Mesodermal cell (in vitro differentiated cells): ENCODE data around the gene MCCC2.
A peak's percentile ranks its signal among the peaks of the same experiment; 100 is the strongest.
"Not testable (repeated sequence)": the region's sequence is repeated elsewhere in the genome, so short reads cannot be mapped to it uniquely, and the experiment has no call there.

Source experiments
- H3K27ac ChIP-seq: 2 replicates; pipeline ENCODE4 v1.7.0; 2013; ENCODE audit warnings: mild to moderate bottlenecking, low read depth, low read length, moderate library complexity; ENCODE audit not compliant: severe bottlenecking
- H3K36me3 ChIP-seq: 2 replicates; pipeline ENCODE4 v1.7.1; 2013; ENCODE audit warnings: mild to moderate bottlenecking, low read length, moderate library complexity; ENCODE audit not compliant: control insufficient read depth, insufficient read depth
- H3K4me1 ChIP-seq: one replicate; pipeline ENCODE4 v1.7.1; 2013; ENCODE audit warnings: mild to moderate bottlenecking, low read length; ENCODE audit not compliant: insufficient read depth, control insufficient read depth, poor library complexity, severe bottlenecking
- H3K4me3 ChIP-seq: 2 replicates; pipeline ENCODE4 v1.7.0; 2013; ENCODE audit warnings: low read length, control low read depth, mild to moderate bottlenecking; ENCODE audit not compliant: insufficient read depth, poor library complexity, severe bottlenecking; ENCODE audit errors: extremely low read depth
- H3K9me3 ChIP-seq: 2 replicates; pipeline ENCODE4 v1.7.1; 2013; ENCODE audit warnings: mild to moderate bottlenecking, low read length, moderate library complexity; ENCODE audit not compliant: control insufficient read depth
- WGBS, 2 experiments: methylation state at CpG; one replicate each; pipeline ENCODE4 v1.1.5; 2013; ENCODE audit warnings: missing lambda C conversion rate in 2 of 2; ENCODE audit not compliant: insufficient coverage in 2 of 2; 5-methylcytosine and 5-hydroxymethylcytosine counted together

Gene MCCC2

DNA sequence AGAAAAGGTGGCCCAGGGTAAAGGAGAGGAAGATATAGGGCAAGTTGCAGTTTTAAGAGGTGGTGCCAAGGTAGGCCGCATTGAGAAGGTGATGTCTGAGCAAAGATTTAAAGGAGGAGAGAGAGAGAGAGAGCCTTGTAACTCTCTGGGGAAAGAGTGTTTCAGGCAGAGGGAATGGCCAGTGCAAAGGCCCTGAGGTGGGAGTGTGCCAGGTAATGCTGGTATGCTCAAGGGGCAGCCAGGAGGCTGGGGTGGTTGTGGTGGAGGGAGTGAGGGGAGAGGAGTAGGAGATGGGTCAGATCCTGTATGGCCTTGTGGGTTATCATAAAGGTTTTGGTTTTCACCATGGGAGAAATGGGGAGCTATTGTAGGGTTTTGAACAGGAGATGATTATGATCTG, 9.9 kb downstream of the MCCC2 start:
- WGBS, 2 experiments: 100% methylated on average over 1 of the region's 1 CpG
- no peaks in the 10 kb centered on the region for H3K9me3 ChIP-seq
- H3K4me1 ChIP-seq: peaks cover 2% of the 10 kb centered on the region
- H3K36me3 ChIP-seq: peaks cover 26% of the 10 kb centered on the region
- no peak overlapping the region for H3K4me3 ChIP-seq
- no peak overlapping the region for H3K27ac ChIP-seq

GRCh38 chr5:71600783-71601182, 13.6 kb downstream of the MCCC2 start:
- no peak overlapping the region for H3K27ac ChIP-seq
- H3K4me1 ChIP-seq: peaks cover 2% of the 10 kb centered on the region
- H3K4me3 ChIP-seq: no peak overlapping the region
- 80 to 100% methylated on average over 1 of the region's 1 CpG for WGBS, 2 experiments
- no peaks in the 10 kb centered on the region for H3K9me3 ChIP-seq
- H3K36me3 ChIP-seq: peaks cover 30% of the 10 kb centered on the region

DNA sequence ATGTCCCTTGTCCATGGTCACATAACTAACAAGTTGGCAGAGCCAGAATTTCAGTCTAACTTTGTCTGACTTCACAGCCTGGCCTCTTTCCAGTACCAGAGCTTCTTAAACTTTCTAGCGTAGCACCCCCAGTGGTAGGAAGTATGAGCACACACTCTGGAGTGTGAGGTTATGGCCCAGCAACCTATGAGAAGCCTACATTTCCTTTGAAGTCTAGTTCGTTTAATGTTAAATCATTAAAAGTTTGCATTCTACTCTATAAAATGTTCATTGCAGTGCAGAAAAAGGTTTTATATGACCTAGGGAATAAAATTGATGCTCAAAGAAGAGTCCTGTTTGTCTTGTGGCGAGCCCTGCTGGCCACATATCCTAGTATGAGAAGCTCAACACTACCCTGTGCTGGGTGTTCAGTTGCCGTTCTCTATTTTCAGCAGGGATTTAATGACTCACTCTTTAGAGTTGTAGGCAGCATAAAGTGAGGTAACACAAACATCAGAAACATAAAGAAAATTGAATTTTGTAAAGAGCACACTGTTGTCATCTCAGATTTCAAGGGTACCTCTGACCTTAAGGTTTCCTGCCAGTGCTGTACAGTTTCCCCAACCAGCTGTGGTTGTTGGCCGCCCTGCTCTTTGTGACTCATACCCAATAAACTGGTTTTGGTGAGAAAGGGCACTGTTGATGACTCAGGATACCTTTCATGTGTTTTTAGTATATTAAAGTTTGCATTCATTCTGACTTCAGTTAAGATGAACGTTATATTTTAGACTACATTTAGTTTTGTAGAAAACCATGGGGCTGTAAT, 14.3 kb downstream of the MCCC2 start:
- peaks cover 2% of the 10 kb centered on the region for H3K4me1 ChIP-seq
- H3K36me3 ChIP-seq: peaks cover 30% of the 10 kb centered on the region
- no peak overlapping the region for H3K4me3 ChIP-seq
- no peaks in the 10 kb centered on the region for H3K9me3 ChIP-seq
- 100% methylated on average over 1 of the region's 6 CpGs for WGBS, 2 experiments
- H3K27ac ChIP-seq: peak overlapping the region; percentile 66

DNA sequence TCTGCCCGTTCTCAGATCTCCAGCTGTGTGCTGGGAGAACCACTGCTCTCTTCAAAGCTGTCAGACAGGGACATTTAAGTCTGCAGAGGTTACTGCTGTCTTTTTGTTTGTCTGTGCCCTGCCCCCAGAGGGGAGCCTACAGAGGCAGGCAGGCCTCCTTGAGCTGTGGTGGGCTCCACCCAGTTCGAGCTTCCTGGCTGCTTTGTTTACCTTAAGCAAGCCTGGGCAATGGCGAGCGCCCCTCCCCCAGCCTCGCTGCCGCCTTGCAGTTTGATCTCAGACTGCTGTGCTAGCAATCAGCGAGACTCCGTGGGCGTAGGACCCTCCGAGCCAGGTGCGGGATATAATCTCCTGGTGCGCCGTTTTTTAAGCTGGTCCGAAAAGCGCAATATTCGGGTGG, 22.8 kb downstream of the MCCC2 start:
- H3K27ac ChIP-seq, H3K36me3 ChIP-seq, H3K4me1 ChIP-seq, H3K9me3 ChIP-seq, H3K4me3 ChIP-seq: not testable (repeated sequence)
- 100% methylated on average over 1 of the region's 16 CpGs; no CpG with 5 or more reads in 1 of the 2 experiments for WGBS, 2 experiments

DNA sequence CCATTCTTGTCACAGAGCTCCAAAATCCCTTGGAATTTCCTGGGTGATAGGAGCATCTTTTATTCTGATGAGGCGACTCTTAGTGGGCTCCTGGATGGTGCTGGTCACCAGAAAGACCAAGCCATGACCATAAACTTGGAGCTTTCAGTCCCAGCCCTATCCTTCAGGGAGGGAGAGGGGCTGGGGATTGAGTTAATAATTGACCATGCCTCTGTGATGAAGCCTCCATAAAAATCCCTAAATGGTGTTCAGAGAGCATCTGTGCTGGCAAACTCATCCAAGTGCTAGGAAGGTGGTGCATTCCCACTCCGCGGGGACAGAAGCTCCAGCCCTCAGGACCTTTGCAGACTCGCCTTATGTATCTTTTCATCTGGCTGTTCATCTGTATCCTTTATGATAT, 28.7 kb downstream of the MCCC2 start:
- no peak overlapping the region for H3K27ac ChIP-seq
- no peak overlapping the region for H3K4me3 ChIP-seq
- no peaks in the 10 kb centered on the region for H3K9me3 ChIP-seq
- H3K4me1 ChIP-seq: no peaks in the 10 kb centered on the region
- peaks cover 8% of the 10 kb centered on the region for H3K36me3 ChIP-seq
- 33 to 50% methylated on average over 2 of the region's 4 CpGs for WGBS, 2 experiments

DNA sequence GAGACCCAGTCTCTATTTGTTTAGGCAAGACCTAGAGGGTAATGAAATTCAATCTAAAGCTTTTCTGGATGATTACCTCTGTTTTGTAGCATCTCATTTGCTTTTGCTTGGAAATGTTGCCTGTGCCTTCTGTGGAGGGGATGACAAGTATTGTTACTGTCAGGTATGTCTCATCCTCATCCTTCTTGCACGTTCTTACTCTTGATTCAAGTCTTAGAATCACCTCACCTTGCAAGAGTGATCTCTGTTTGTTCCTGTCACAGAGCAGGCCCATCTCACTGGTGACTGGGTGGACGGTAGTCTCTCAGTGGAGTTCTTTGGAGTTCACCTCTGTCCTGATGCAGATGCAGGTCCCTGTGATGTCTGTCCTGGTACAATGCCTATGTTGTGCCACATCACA, 33.5 kb downstream of the MCCC2 start:
- Histone ChIP-seq H3K27ac (no peak overlapping the region), H3K4me3 (no peak overlapping the region), H3K9me3 (no peaks in the 10 kb centered on the region), H3K4me1 (no peaks in the 10 kb centered on the region), H3K36me3 (peaks cover 4% of the 10 kb centered on the region)
- 100% methylated on average over 1 to 2 of the region's 2 CpGs for WGBS, 2 experiments

GRCh38 chr5:71621268-71621667, 34.1 kb downstream of the MCCC2 start:
- Histone ChIP-seq H3K4me3 (no peak overlapping the region), H3K36me3 (no peaks in the 10 kb centered on the region), H3K4me1 (no peaks in the 10 kb centered on the region), H3K9me3 (no peaks in the 10 kb centered on the region), H3K27ac (no peak overlapping the region)
- 90 to 100% methylated on average over 3 of the region's 3 CpGs for WGBS, 2 experiments

DNA sequence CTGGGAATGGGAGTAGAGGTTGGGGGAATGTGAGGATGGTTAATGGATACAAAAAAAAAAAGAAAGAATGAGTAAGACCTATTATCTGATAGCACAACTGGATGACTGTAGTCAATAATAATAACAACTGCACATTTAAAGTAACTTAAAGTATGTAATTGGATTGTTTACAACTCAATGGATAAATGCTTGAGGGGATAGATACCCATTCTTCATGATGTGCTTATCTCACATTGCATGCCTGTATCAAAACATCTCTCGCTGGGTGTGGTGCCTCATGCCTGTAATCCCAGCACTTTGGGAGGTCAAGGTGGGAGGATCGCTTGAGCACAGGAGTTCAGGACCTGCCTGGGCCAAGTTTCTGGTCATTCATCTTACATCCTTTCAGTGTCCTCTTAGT, 34.6 kb downstream of the MCCC2 start:
- no peak overlapping the region for H3K4me3 ChIP-seq
- WGBS, 2 experiments: 80 to 88% methylated on average over 1 of the region's 2 CpGs
- H3K4me1 ChIP-seq: no peaks in the 10 kb centered on the region
- H3K9me3 ChIP-seq: no peaks in the 10 kb centered on the region
- H3K27ac ChIP-seq: no peak overlapping the region
- H3K36me3 ChIP-seq: no peaks in the 10 kb centered on the region

GRCh38 chr5:71623221-71623794, 36.2 kb downstream of the MCCC2 start:
- Histone ChIP-seq H3K4me3 (no peak overlapping the region), H3K4me1 (no peaks in the 10 kb centered on the region), H3K27ac (no peak overlapping the region), H3K36me3 (no peaks in the 10 kb centered on the region), H3K9me3 (no peaks in the 10 kb centered on the region)
- 94 to 97% methylated on average over 7 to 9 of the region's 10 CpGs for WGBS, 2 experiments

- 100% methylated on average over 1 to 5 of the region's 6 CpGs for WGBS, 2 experiments
- Histone ChIP-seq H3K4me1 (no peaks in the 10 kb centered on the region), H3K36me3 (peaks cover 7% of the 10 kb centered on the region), H3K4me3 (no peak overlapping the region), H3K9me3 (no peaks in the 10 kb centered on the region), H3K27ac (no peak overlapping the region)
These were observed 42.8 kb downstream of the MCCC2 start for GRCh38 chr5:71629950-71630349.

DNA sequence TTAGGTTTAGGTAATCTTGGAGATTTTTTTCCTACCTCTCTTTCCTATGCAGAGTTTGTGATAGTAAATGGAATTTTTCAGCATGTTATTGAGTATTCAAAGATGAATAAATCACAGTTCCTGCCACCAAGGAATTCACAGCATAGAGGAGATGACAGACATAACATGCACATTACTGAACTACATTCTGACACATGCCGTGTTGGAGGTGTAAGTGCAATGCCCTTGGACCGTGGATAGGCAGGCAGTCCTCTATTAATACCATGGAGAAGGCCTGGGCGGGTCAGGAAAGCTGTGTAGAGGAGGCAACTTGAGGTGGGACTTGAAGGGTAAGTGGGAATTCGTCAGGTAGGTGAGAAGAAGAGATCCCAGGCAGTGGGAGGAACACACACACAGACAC, 43.9 kb downstream of the MCCC2 start:
- 88 to 93% methylated on average over 3 of the region's 4 CpGs for WGBS, 2 experiments
- Histone ChIP-seq H3K9me3 (no peaks in the 10 kb centered on the region), H3K4me1 (no peaks in the 10 kb centered on the region), H3K4me3 (no peak overlapping the region), H3K36me3 (peaks cover 7% of the 10 kb centered on the region), H3K27ac (no peak overlapping the region)
